Hepatocyte (in vitro differentiated cells): ENCODE data around the gene RAMP3. TPM values are rescaled to one million over a fixed set of nuclear protein-coding genes. Genes with fewer than 3 reads are reported as not detected.

Source experiments
- DNase-seq: peaks from one replicate; pipeline ENCODE4 v3.0.0-alpha.2; 2016; ENCODE audit warnings: low spot score
- H2AFZ ChIP-seq: fragments of 200-600 bp; sonication (generic); 2 replicates; pipeline ENCODE4 v1.6.0; 2016; ENCODE audit warnings: antibody characterized with exemption, mild to moderate bottlenecking
- H3K27ac ChIP-seq: fragments of 200-600 bp; sonication (generic); 2 replicates; pipeline ENCODE4 v1.5.1; 2016; ENCODE audit warnings: mild to moderate bottlenecking
- H3K27me3 ChIP-seq: fragments of 200-600 bp; sonication (generic); 2 replicates; pipeline ENCODE4 v1.6.1; 2016
- H3K36me3 ChIP-seq: fragments of 200-600 bp; sonication (generic); replicated peaks from 2 replicates; pipeline ENCODE4 v1.5.1; 2016; ENCODE audit warnings: low read depth; ENCODE audit not compliant: insufficient read depth
- H3K4me1 ChIP-seq: fragments of 200-600 bp; sonication (generic); 2 replicates; pipeline ENCODE4 v1.5.1; 2016; ENCODE audit warnings: mild to moderate bottlenecking, moderate library complexity; ENCODE audit not compliant: insufficient read depth
- H3K4me2 ChIP-seq: fragments of 200-600 bp; sonication (generic); 2 replicates; pipeline ENCODE4 v1.6.0; 2016
- H3K4me3 ChIP-seq: fragments of 200-600 bp; sonication (generic); 2 replicates; pipeline ENCODE4 v1.5.1; 2016; ENCODE audit warnings: mild to moderate bottlenecking
- H3K79me2 ChIP-seq: fragments of 200-600 bp; sonication (generic); 2 replicates; pipeline ENCODE4 v1.6.0; 2017; ENCODE audit warnings: mild to moderate bottlenecking
- H3K9me2 ChIP-seq: fragments of 200-600 bp; sonication (generic); replicated peaks from 2 replicates; pipeline ENCODE4 v1.6.0; 2017; ENCODE audit warnings: mild to moderate bottlenecking; ENCODE audit not compliant: insufficient read depth
- H3K9me3 ChIP-seq: fragments of 200-600 bp; sonication (generic); 2 replicates; pipeline ENCODE4 v1.5.1; 2016; ENCODE audit warnings: low read depth, mild to moderate bottlenecking
- H4K20me1 ChIP-seq: fragments of 200-600 bp; sonication (generic); 2 replicates; pipeline ENCODE4 v1.6.0; 2016; ENCODE audit warnings: mild to moderate bottlenecking; ENCODE audit not compliant: insufficient read depth, poor library complexity, severe bottlenecking
- EZH2 ChIP-seq: fragments of 200-600 bp; sonication (generic); IDR thresholded peaks from 2 replicates; pipeline ENCODE4 v1.6.1; 2016; ENCODE audit warnings: antibody characterized with exemption, mild to moderate bottlenecking, borderline replicate concordance
- EZH2phosphoT487 ChIP-seq: fragments of 200-600 bp; sonication (generic); IDR thresholded peaks from one replicate; pipeline ENCODE4 v1.6.1; 2018; ENCODE audit warnings: antibody characterized with exemption, mild to moderate bottlenecking, low read depth, moderate library complexity; ENCODE audit not compliant: unreplicated experiment, severe bottlenecking
- WGBS: methylation state at CpG from one replicate; pipeline ENCODE4 v1.1.6; 2016; ENCODE audit warnings: low lambda C conversion rate; ENCODE audit errors: missing lambda C conversion rate; 5-methylcytosine and 5-hydroxymethylcytosine counted together
- polyA plus RNA-seq: library from polyadenylated mRNA; unstranded; fragments of >200 nt; fragmentation: Nextera tagmentation; extraction: Ambion mirVana; gene quantifications from 2 replicates; pipeline ENCODE4 v1.2.1, GENCODE V29; 2016
- total RNA-seq: library from RNA; depleted of rRNA; stranded (reverse); fragments of >200 nt; gene quantifications from 2 replicates; pipeline ENCODE4 v1.2.3, GENCODE V29; 2014
- TF ChIP-seq, protein P1 (sequence below): fragments of 200-600 bp; sonication (generic); IDR thresholded peaks from 2 replicates; pipeline ENCODE4 v1.5.1; 2016; ENCODE audit warnings: antibody characterized with exemption, mild to moderate bottlenecking; ENCODE audit not compliant: poor library complexity

RAMP3 gene
- total and polyA plus RNA-seq, 2 experiments from 2014 or later: not detected

DNA sequence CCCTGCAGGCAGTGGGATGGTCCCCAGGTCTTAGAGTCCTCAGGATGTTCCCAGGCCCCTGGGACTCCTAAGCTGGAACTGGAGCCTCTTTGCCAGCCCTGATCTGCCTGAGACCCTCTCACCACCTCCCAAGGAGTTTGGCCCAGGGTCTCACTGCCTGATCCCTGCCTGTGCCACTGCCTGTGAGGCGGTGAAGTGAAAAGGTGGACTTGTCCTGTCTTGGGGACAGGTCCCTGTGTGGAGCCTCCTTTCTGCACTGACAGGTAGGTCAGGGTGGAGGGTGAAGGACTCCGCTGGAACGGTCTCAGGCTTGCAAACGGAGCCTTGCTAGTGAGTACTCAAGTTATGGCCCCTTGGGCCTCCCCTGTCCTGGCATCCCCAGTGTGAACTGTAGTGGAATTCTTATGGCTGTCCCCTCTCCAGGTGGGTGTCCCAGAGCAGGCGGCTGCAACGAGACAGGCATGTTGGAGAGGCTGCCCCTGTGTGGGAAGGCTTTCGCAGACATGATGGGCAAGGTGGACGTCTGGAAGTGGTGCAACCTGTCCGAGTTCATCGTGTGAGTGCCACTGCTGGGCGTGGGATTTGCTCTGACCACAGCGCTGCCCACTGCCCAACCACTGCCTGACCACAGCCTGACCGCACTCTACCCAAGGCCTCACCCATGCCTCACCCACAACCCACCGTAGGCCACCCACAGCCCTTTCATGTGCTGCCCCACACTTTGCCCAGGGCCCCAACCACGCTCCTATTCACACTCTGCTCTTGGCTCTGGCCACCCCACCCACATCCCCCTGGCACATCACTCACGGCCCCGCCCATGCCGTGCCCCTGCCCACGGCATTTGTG, 19.5 kb downstream of the RAMP3 start:
- no peak overlapping the region for H3K27ac ChIP-seq
- TF ChIP-seq EZH2 (no peak), EZH2phosphoT487 (no peak)
- TF ChIP-seq, protein P1, sequence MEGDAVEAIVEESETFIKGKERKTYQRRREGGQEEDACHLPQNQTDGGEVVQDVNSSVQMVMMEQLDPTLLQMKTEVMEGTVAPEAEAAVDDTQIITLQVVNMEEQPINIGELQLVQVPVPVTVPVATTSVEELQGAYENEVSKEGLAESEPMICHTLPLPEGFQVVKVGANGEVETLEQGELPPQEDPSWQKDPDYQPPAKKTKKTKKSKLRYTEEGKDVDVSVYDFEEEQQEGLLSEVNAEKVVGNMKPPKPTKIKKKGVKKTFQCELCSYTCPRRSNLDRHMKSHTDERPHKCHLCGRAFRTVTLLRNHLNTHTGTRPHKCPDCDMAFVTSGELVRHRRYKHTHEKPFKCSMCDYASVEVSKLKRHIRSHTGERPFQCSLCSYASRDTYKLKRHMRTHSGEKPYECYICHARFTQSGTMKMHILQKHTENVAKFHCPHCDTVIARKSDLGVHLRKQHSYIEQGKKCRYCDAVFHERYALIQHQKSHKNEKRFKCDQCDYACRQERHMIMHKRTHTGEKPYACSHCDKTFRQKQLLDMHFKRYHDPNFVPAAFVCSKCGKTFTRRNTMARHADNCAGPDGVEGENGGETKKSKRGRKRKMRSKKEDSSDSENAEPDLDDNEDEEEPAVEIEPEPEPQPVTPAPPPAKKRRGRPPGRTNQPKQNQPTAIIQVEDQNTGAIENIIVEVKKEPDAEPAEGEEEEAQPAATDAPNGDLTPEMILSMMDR: no peak
- no peak overlapping the region for H2AFZ ChIP-seq
- H4K20me1 ChIP-seq: no peaks in the 10 kb centered on the region
- peaks cover 4% of the 10 kb centered on the region for H3K27me3 ChIP-seq
- H3K36me3 ChIP-seq: no peaks in the 10 kb centered on the region
- no peaks in the 10 kb centered on the region for H3K9me2 ChIP-seq
- no peaks in the 10 kb centered on the region for H3K9me3 ChIP-seq
- H3K79me2 ChIP-seq: no peaks in the 10 kb centered on the region
- DNase-seq: no peak
- no peaks in the 10 kb centered on the region for H3K4me1 ChIP-seq
- 88% methylated on average over 10 of the region's 19 CpGs for WGBS
- H3K4me3 ChIP-seq: no peak overlapping the region
- no peak overlapping the region for H3K4me2 ChIP-seq

DNA sequence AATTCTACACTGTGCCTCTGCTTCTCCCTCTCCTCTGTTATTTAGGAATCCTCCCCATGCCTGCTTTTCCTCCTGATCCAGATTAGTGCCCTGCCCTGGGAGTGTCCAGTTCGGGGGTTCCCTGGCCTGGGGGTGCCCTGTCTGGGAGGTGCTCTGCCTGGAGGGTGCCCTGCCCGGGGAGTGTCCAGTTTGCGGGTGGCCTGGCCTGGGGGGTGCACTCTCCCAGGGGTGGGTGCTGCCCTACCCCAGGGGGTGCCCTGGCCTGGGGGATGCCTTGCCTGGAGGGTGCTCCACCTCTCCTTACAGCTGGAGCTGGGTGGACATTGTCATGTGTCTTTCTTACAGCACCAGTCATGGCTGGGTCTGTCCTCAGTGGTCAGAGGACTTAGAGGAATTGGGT, 20.2 kb downstream of the RAMP3 start:
- H3K79me2 ChIP-seq: no peaks in the 10 kb centered on the region

DNA sequence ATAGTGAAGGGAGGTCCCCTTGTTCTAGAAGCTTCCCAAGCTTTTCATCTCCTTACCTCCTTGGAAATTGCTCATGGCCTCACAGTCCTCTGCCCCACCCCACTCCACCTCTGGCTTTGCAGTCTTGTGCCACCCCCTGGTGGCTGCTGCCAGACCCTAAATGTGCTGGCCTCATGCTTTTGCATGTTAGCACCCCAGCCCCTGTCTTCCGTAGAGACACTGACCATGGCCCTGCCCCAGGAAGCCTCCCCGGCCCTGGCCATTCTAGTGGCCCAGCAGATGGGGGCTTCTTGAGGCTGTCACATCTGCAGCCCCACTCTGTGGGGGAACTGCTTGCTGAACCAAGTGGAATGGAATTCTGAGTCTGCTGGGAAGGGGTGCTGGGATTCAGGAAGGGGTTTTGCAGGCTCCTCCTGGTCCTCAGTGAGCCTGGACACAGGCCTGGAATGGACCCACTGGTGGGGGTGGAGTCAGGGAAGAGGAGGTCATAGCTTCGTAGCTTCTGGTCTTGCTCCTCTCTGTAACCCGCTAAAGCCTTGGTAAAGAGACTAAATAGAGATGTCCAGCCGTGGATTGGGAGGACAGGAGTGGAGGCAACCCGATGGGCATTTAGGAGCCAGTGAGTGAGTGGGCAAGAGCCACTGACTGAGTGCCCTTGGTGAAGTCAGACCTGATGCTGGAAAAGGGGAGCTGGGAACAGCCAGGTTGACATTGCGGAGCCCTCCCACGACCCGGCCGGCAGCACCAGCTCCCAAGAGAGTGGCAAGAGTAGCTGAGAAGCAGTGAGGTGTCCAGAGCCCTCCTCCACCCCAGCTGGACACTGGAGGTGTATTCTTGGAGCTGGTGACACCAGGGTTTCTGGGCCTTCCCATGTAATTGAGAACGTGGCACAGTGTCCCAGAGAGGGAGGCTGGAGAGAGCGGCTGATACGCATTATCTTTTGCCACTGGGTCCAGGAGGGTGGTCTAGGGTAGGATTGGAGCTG, 20.9 kb downstream of the RAMP3 start:
- no peak for DNase-seq
- Histone ChIP-seq H3K9me2 (no peaks in the 10 kb centered on the region), H2AFZ (no peak overlapping the region), H3K4me3 (no peak overlapping the region), H3K27ac (no peak overlapping the region), H3K27me3 (peaks cover 4% of the 10 kb centered on the region), H3K9me3 (no peaks in the 10 kb centered on the region), H3K4me2 (no peak overlapping the region), H4K20me1 (no peaks in the 10 kb centered on the region), H3K79me2 (no peaks in the 10 kb centered on the region), H3K36me3 (no peaks in the 10 kb centered on the region), H3K4me1 (no peaks in the 10 kb centered on the region)
- WGBS: 75% methylated on average over 13 of the region's 13 CpGs
- TF ChIP-seq EZH2: no peak
- TF ChIP-seq, protein P1: no peak
- no peak for TF ChIP-seq EZH2phosphoT487

More for the DNA sequence above, 20.2 kb downstream of the RAMP3 start:
- Histone ChIP-seq H3K4me2 (no peak overlapping the region), H2AFZ (no peak overlapping the region), H3K27ac (no peak overlapping the region), H3K9me3 (no peaks in the 10 kb centered on the region), H3K4me1 (no peaks in the 10 kb centered on the region), H3K27me3 (peaks cover 4% of the 10 kb centered on the region), H3K4me3 (no peak overlapping the region), H3K36me3 (no peaks in the 10 kb centered on the region), H3K9me2 (no peaks in the 10 kb centered on the region), H4K20me1 (no peaks in the 10 kb centered on the region)
- DNase-seq: no peak
- WGBS: 94% methylated on average over 3 of the region's 3 CpGs
- TF ChIP-seq EZH2phosphoT487 (no peak), EZH2 (no peak)
- TF ChIP-seq, protein P1: no peak
